ENCODE results near the gene RANBP17.

DNA sequence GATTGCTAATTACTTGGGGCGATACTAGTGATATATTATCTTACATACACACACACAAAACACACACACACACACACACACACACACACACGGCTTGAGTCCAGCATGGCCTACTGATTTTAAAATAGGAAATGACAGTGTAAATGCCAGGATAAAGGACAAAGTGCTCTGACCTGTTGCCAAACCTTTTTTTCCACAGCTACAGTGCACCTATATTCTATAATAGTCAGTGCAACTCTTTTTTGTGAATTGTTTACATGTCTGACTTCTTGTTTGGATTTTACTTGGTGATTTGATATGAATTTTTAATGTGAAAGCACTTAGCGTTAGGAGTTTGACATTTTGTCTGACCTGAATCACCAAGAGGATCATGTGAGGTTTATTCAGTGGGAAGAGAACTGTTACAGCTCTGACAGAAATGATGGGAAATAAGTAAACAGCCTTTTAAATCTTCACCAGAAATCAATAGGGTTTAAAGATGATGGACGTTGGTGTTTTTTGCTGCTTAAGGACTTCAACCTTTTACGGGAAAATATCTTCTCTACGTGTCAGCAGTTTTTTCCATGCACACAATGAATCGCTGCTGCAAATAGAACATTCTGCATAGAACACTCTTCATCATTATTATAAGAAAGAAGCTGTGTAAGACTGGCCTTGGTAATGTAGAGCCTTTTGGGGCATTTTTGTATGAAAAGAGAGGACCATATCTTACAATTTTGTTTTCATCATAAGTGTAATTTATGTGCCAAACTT, 218.5 kb downstream of the RANBP17 start:
- TF ChIP-seq, protein P1, sequence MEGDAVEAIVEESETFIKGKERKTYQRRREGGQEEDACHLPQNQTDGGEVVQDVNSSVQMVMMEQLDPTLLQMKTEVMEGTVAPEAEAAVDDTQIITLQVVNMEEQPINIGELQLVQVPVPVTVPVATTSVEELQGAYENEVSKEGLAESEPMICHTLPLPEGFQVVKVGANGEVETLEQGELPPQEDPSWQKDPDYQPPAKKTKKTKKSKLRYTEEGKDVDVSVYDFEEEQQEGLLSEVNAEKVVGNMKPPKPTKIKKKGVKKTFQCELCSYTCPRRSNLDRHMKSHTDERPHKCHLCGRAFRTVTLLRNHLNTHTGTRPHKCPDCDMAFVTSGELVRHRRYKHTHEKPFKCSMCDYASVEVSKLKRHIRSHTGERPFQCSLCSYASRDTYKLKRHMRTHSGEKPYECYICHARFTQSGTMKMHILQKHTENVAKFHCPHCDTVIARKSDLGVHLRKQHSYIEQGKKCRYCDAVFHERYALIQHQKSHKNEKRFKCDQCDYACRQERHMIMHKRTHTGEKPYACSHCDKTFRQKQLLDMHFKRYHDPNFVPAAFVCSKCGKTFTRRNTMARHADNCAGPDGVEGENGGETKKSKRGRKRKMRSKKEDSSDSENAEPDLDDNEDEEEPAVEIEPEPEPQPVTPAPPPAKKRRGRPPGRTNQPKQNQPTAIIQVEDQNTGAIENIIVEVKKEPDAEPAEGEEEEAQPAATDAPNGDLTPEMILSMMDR (IDR thresholded peaks at IDR 0.05) = no peak
- TF ChIP-seq EZH2 (IDR thresholded peaks at IDR 0.05; ENCODE audit: borderline replicate concordance, insufficient read depth, low read depth, low read length, poor library complexity, severe bottlenecking) = no peak
